ENCODE data around the gene GFRA1.

The GFRA1 gene

DNA sequence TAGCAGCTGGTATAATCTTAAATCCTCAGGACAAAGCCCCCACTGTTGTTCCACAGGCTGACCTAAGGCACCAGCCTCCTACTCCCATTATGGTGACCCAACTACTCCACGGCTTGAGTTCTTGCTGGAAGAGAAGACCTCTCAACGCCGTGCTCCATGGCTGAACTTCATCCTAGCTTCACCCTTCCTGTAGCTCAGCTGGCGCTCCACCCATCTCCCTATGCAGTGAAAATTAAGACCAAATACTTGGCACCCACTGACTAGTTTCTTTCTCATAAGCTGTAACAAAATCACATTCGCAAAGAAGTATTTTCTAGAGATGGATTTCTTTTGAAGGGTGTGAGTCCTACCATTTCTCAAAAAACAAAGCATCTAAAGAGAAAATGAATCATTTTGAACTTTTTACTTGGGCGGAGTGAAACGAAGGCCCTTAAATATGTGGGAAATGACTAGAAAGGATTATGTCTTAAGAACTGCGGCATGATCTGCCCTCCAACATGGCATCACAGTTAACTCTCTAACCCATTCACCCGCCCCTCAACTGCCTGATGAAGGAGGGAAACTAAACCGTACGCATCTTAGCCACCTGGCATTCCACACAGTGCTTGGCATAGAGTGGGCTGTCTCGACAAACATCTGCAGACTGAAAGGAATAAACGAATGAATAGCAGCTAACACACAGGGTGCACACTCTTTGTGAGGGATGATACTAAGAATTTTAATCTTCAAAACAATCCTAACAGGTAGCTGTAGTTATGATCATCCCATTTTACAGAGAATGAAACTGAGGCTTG, 32.7 kb downstream of the GFRA1 start:
- no peak for DNase-seq

- no peak for DNase-seq
Measured at GRCh38 chr10:116239229-116239628, 33.8 kb downstream of the GFRA1 start.

DNA sequence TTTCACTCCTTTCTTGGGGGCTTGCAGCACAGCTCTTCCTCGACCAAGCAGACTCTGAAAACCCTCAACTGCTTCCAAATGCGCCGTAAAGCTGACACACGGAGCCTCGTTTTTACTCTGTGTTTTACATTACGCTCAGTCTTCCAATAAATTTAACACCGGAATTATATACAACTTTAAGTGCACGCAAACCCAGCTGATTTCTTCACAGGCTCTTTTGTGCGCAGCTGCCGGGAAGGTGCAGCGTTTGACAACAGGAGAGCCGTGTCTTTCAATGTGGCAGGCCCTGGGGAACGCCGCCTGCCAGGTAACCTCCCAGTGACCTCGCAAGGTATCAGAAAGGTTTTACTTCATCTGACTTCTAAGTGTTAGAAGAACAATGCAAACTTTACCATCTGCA, 35.0 kb downstream of the GFRA1 start:
- DNase-seq: no peak

GRCh38 chr10:116237260-116237659, 35.7 kb downstream of the GFRA1 start:
- DNase-seq: no peak

DNA sequence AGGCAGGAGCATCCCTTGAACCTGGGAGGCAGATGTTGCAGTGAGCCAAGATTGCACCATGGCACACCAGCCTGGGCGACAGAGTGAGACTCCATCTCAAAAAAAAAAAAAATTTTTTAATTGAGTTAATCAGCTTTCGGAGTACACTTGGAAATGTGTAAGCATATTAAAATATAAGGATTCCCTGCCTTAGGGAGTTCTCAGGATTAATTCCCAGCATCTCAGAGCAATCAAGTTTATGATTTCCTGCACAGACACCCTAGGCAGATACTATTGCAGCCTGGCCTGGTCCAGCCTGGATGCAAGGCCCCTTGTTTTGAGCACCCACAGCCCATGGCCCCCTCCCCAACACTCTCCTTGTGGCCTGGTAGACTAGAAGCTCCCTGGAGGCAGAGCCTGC, 39.8 kb downstream of the GFRA1 start:
- DNase-seq: no peak

DNA sequence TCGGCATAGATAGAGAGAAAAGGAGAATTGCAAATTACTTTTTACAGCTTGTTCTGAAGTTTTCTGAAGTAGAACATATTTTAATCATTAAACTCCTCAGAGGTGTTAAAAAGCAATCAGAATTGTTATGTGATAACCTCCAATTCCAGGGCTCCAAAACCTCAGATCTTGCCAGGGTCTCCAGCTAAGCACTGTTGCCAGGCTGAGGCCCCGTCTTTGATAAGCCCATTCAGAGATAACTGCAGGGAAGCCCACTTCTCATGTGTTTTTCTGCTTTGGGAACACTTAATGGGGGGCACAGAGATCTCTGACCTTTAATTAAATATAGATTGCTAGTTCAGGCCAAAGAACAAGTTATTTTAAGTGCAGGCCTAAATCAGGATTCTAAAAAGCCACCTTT, 40.4 kb downstream of the GFRA1 start:
- no peak for DNase-seq

- no peak for DNase-seq
Measured at GRCh38 chr10:116226766-116227165, 46.2 kb downstream of the GFRA1 start.

GRCh38 chr10:116226053-116226452, 47.0 kb downstream of the GFRA1 start:
- DNase-seq: no peak

- DNase-seq: no peak
Measured at GRCh38 chr10:116223289-116223688, 49.7 kb downstream of the GFRA1 start.

GRCh38 chr10:116221053-116221452, 52.0 kb downstream of the GFRA1 start:
- no peak for DNase-seq

DNA sequence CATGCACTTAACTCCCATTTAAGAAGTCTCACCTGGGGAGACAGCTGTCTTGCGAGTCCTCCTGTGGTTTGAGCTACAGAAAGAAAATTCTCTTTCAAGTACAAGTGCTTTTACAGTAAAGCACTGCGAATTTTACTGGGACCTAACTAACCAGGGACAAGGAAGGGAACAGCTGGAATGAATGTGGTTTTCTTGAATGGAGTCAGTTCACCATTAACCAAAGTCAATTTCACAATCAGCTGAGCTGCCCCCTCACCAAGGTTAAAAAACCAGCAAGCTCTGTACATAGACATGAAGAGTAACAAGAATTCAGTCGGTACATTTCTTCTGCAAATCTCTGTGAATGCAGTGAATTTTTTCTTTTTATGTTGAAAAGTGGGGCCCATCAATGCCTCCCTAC, 56.3 kb downstream of the GFRA1 start:
- DNase-seq: no peak

- DNase-seq: no peak
Measured at GRCh38 chr10:116215651-116216050, 57.4 kb downstream of the GFRA1 start.

GRCh38 chr10:116211682-116212081, 61.3 kb downstream of the GFRA1 start:
- no peak for DNase-seq

DNA sequence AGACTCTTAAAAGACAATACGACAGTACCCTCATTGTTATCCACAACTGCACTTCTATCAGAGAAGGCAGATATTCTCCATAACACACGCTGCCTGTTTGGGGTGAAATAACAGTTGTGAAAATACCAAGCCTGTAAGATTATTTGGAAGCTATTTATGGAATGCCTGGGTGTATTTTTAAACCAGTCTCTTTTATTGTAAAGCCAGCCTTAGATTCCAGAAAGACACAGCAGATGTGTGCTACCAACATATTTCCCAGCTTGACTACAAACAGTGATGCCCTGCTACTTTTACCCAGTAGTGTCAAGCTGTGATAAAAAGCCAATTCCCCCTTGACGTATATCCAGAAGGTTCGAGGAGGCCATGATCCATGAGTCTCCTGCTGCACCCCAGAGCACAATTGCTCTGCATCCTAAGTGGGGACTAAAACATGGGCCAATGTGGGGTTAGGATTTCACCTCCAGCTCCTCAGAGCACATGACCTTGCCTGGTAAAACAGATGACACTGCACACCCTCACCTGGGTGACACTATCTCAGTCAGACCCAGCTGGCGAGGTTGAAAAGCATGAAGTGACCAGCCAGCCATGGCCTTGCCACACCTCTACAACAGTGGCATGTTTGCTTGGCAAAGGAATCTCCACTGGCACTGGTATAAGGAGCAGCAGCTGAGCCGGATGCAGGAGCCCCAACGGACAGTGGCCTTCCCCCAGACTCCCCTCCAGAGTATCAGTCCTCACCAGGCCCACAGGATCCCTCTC, 62.2 kb downstream of the GFRA1 start:
- no peak for DNase-seq

- no peak for DNase-seq
Measured at GRCh38 chr10:116209781-116210180, 63.2 kb downstream of the GFRA1 start.

GRCh38 chr10:116208956-116209567, 63.9 kb downstream of the GFRA1 start:
- DNase-seq: no peak

- DNase-seq: no peak
Measured at GRCh38 chr10:116207690-116208089, 65.3 kb downstream of the GFRA1 start.

GRCh38 chr10:116203661-116204060, 69.3 kb downstream of the GFRA1 start:
- no peak for DNase-seq

- DNase-seq: no peak
Measured at GRCh38 chr10:116201670-116202430, 71.2 kb downstream of the GFRA1 start.

GRCh38 chr10:116201011-116201410, 72.0 kb downstream of the GFRA1 start:
- no peak for DNase-seq

DNA sequence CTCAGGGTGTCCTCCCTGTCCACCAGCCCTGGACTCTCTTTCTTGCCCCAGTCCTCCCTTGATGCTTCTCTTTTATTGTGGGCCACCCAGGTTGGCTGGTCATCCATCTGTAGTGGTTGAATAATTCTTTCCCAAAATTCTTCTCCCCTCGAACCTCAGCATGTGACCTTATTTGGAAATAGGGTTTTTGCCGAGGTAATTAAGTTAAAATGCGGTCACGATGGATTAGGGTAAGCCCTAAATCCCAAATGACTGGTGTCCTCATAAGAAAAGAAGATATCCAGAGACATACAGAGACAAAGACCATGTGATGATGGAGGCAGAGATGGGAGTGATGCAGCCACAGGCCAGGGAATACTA, 74.3 kb downstream of the GFRA1 start:
- no peak for DNase-seq

DNA sequence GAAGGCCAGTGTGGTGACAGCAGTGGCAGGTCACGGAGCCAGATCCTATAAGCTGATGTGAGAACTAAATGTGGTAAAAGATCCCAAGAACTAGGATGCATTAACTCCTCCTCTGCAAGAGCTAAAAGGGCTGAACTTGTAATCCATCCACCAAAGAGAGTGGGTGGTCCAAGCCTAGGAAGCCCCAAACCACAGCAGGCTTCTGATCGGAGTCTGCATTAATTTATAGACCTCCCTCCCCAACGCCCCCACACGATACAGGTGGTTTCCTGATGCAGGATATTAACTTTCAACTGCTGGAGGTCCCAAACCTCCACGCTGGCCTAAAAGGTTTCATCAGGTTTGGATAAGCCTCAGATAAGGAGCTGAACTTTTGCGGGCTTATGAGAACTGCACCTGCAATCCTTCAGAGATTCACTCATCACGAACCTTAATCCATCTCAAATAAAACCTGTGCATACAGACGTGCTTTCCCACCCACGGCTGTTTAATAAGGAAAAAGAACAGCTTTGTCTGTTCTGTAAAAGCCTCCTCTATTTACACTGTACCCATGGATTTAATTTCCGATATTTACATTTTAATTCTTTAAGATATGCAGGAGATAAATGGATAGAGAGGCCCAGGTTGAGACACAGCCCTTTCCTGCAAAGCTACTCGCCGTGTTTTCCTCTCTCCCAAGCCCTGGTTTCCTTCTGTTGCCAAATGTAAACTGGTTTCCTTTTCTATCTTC, 74.9 kb downstream of the GFRA1 start:
- no peak for DNase-seq

DNA sequence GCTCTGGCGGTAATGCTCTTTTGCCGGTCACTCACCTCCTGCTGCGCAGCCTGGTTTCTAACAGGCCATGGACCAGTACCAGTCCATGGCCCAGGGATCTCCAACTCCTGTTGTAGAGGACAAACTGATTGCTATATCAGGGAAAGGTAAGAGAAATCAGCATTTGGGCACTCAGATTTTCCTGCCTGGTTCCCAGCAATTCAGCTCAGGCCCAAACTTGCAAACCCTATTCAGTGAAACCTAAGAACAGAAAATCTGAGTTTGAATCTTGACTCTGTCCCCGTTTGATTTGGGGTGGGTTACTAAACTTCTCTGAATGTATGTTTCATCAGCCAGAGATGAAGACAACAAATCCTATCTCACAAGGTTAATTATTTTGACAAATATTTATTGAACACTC, 77.4 kb downstream of the GFRA1 start:
- DNase-seq: no peak
